ENCODE data around the gene VWC2L.

GRCh38 chr2:214382229-214382628 is 28.6 kb upstream of the VWC2L start:
- TF ChIP-seq, protein P1, sequence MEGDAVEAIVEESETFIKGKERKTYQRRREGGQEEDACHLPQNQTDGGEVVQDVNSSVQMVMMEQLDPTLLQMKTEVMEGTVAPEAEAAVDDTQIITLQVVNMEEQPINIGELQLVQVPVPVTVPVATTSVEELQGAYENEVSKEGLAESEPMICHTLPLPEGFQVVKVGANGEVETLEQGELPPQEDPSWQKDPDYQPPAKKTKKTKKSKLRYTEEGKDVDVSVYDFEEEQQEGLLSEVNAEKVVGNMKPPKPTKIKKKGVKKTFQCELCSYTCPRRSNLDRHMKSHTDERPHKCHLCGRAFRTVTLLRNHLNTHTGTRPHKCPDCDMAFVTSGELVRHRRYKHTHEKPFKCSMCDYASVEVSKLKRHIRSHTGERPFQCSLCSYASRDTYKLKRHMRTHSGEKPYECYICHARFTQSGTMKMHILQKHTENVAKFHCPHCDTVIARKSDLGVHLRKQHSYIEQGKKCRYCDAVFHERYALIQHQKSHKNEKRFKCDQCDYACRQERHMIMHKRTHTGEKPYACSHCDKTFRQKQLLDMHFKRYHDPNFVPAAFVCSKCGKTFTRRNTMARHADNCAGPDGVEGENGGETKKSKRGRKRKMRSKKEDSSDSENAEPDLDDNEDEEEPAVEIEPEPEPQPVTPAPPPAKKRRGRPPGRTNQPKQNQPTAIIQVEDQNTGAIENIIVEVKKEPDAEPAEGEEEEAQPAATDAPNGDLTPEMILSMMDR (IDR thresholded peaks at IDR 0.05; ENCODE audit: low read depth, low read length, poor library complexity, severe bottlenecking), result no peak
- TF ChIP-seq EZH2phosphoT487 (IDR thresholded peaks at IDR 0.05; ENCODE audit: borderline replicate concordance, low read length), result no peak
